C1 segment of cervical spinal cord (tissue), 14 donors: ENCODE measurements around the gene RTP5.
"Not testable (repeated sequence)": the region's sequence is repeated elsewhere in the genome, so short reads cannot be mapped to it uniquely, and the experiment has no call there.

Experiments
- DNase-seq, 14 donors: peaks; one replicate each; lab custom pipeline; 2025; lab: John Stamatoyannopoulos, UW

RTP5 gene

GRCh38 chr2:241870611-241871537 lies 1.3 kb downstream of the RTP5 start:
- DNase-seq = no peak

- DNase-seq = no peak
Observed at GRCh38 chr2:241871538-241872312, 2.2 kb downstream of the RTP5 start.

- no peak for DNase-seq
Observed at GRCh38 chr2:241872313-241872642, 2.7 kb downstream of the RTP5 start.

DNA sequence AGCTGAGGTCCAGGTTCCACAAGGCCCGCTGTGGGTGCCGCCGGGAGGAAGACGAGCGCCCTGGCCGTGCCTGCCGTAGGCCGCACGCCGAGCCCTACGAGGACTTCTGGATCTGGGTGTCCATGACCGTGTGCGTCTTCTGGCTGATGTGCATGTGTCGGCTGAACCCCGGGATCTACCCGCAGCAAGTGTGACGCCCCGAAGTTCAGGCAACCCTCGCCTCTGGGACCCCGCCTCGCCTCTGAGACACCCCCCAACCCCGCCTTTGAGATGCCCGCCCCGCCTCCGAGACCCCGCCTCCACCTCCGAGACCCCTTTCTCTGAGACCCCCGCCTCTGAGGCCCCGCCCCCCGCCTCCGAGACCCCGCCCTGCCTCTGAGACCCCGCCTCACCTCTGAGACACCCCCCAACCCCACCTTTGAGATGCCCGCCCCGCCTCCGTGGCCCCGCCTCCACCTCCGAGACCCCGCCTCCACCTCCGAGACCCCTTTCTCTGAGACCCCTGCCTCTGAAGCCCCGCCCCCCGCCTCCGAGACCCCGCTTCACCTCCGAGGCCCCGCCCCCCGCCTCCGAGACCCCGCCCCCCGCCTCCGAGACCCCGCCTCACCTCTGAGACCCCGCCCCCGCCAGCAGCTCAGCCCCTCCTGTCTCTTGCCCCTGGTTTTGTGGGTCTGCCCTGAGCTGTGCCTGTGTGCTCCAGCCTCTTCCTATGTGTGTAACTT lies 3.7 kb downstream of the RTP5 start:
- no peak for DNase-seq

- no peak for DNase-seq
Observed at GRCh38 chr2:241873803-241874110, 4.2 kb downstream of the RTP5 start.

DNA sequence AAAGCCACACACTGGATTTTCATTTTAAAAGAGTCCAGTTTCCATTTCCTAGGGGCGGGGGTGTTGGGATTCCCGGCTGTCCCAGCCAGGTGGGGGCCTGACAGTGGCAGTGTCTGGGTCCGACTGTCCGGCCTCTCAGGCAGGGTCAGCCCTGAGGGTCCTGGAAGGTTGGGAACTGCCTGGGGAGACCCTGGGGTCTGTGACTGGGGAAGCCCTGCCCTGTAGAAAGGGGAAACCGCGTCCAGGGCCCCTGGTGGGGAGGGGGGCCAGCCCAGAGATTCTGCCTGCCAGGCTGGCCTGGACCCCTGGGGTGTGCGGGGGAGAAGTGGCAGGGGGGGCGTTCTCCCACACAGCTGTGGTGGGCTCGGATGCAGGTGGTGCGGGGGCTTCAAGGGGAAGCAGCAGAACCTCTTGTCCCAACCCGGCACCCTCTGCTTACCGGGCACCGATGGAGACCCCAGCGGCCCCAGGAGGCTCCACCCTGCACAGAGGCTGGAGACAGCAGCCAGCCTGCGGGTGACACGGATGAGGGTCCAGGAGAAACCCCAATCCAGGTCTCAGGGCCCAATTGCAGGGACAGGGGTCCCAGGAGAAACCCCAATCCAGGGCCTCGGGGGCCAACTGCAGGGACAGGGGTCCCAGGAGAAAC lies 4.9 kb downstream of the RTP5 start:
- DNase-seq = no peak

DNA sequence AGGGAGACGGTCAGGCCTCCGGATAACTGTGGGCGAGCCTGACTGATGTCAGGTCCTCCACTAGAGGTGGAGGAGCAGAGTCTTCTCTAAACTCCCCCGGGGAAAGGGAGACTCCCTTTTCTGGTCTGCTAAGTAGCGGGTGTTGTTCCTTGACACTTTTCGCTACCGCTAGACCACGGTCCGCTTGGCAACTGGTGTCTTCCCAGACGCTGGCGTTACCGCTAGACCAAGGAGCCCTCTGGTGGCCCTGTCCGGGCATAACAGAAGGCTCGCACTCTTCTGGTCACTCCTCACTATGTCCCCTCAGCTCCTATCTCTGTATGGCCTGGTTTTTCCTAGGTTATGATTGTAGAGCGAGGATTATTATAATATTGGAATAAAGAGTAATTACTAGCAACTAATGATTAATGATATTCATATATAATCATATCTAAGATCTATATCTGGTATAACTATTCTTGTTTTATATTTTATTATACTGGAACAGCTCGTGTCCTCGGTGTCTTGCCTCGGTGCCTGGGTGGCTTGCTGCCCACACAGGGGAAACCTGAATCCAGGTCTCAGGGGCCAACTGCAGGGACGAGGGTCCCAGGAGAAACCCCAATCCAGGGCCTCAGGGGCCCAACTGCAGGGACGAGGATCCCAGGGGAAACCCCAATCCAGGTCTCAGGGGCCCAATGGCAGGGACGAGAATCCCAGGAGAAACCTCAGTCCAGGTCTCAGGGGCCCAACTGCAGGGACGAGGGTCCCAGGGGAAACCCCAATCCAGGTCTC lies 6.4 kb downstream of the RTP5 start:
- DNase-seq = not testable (repeated sequence)

DNA sequence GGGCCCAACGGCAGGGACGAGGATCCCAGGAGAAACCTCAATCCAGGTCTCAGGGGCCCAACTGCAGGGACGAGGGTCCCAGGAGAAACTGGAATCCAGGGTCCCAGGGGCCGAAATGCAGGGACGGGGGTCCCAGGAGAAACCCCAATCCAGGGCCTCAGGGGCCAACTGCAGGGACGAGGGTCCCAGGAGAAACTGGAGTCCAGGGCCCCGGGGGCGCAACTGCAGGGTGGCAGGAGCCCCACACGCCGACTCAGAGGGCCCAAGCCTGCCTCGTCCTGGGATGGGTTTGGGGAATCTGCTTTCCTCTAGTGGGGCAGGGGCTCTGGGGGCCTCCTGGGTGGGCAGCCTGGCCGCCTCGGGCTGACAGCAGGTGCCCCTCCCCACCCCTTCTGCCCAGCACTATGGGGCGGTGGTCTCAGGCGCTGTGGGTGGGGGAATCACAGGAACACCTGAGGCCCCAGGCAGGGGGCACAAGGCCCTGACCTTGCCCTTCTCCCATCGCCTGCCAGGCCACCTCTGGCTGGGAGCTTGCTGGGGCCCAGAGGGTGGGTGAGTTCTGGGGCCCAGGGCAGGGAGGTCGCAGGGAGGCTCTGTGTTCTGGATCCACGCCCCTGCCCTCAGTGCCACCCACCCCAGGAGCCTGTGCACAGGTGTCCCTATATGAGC lies 7.1 kb downstream of the RTP5 start:
- DNase-seq = no peak

DNA sequence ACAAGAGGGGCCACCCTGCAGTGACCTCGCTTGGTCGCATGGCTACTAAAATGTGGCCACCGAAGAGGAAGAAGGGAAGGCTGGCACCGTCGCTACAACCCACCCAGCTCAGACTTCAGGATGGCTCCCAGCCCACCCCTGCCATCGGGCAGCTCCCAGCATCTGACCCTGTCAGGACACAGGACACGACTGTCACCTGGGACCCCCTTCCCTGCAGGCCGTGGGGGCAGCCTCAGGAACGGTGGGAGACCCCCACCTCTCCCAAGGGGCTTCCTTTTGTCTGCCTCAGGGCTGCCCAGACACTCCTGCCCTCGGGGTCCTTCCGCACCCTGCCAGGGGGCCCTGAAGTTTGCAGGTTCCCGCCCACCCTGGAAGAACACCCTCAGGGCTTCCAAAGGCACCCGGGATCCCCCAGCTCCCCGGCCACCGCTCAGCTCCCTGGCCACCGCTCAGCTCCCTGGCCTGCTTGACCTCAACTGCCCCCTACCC lies 7.7 kb downstream of the RTP5 start:
- DNase-seq = no peak

DNA sequence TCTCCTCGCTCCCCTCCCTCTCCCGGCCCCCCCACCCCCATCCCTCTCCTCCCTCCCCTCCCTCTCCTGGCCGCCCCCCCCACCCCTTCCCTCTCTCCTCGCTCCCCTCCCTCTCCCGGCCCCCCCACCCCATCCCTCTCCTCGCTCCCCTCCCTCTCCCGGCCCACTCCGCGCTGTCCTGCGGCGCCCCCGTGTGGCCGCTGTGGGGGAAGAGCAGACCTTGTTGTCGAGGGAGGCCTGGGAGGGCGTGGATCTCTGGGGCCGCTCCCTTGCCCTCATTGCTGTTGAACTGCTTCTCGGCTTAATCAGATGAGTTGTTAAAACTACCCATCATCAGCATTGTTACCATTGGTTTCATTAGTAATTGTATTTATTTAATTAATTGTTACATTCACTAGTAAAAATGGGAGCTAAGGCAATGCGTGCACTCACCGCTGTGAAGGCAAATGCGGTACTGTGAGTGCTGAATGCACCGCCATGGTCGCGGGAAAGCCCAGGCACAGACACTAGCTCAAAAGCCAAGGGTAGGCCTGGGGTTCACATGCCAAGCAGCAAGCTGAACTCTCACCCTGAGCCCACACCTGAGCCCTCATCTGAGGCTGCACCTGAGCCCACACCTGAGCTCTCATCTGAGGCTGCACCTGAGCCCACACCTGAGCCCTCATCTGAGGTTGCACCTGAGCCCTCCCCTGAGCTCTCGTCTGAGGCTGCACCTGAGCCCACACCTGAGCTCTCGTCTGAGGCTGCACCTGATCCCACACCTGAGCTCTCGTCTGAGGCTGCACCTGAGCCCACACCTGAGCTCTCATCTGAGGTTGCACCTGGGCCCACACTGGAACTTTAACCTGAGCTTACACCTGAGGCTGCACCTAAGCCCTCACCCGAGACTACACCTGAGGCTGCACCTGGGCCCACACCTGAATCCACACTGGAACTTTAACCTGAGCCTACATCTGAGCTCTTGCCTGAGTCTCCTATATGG lies 8.8 kb downstream of the RTP5 start:
- DNase-seq = peak in 9 of 14 donors; percentile 14 to 72 (median 26)

DNA sequence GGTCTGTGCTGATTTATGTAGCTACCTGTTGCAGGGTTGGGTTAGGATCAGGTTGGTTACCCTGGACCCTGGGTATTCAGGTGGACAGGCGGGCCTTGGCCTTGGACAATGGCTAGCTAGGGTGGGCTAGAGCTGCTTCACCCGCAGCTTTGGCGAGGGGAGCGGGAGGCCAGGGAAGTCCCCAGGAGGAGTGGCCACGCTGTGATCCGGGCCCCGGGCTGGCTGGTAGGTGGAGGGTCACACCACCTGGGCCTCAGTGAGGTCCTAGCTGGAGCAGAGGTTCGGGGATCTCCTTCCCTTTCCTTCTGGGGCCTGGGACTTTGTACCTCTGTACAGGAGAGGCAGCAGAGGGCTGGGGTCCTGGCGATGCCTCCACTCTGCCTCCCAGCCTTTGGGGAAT lies 9.8 kb downstream of the RTP5 start:
- DNase-seq = no peak

- DNase-seq = no peak
Observed at GRCh38 chr2:241880311-241881073, 11.0 kb downstream of the RTP5 start.

DNA sequence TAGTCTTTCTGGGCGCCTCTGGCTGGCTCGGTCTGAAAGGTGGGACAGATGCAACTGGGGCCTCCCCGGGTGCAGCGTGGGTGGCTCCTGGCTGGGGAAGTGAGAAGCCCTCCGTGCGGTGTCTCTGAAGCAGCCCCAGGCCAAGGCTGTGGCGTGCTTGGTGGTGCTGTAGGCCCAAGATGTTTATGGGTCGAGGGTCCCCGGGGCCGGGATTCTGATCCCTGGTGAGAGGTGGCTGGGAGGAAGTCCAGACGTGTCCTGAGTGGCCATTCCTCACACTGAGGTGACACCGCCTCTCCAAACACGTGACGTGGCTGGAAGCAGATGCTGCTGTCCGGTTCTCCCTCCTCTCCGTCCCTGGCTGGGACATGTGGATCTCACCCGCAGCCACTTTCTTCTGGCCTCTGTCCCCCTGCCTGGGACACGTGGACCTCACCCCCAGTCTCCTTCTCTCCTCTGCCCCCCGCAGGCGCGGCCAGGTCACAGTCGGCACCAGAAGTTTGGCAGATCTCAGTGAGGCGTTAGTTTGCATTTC lies 12.6 kb downstream of the RTP5 start:
- peak in 4 of 14 donors; percentile 47 to 68 (median 58) for DNase-seq

GRCh38 chr2:241884951-241885290 lies 15.4 kb downstream of the RTP5 start:
- no peak for DNase-seq

DNA sequence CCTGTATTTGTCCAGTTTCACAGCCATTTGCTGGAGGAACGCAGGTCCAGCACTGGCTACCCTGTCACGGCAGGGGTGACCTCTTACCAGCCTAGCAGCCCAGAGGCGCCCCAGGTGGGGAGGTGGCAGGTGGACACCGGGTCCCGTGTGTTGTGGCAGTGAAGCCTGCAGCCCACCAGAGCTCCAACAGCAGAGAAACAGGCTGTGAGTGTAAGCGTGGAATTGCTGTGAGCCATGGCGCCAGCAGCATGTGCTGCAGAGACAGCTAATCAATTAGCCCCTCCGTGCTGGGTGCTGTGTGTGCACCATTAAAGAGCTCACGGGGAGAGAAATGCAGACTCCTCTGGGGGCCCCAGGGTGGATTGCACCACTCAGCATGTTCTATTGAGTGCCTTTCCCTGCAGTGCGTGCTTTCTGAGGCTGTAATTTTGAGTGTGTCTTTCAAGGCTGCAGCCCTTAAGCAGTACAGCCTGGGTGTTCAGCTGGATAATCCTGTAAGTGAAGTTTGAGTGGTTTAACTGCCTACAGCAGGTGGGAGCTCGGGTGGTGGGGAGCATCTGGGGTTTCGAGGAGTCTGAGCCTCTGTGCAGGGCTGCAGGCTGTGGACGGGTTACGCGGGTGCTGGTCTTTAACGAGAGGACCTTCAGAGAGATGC lies 15.9 kb downstream of the RTP5 start:
- no peak for DNase-seq

- DNase-seq = no peak
Observed at GRCh38 chr2:241885946-241886643, 16.6 kb downstream of the RTP5 start.

DNA sequence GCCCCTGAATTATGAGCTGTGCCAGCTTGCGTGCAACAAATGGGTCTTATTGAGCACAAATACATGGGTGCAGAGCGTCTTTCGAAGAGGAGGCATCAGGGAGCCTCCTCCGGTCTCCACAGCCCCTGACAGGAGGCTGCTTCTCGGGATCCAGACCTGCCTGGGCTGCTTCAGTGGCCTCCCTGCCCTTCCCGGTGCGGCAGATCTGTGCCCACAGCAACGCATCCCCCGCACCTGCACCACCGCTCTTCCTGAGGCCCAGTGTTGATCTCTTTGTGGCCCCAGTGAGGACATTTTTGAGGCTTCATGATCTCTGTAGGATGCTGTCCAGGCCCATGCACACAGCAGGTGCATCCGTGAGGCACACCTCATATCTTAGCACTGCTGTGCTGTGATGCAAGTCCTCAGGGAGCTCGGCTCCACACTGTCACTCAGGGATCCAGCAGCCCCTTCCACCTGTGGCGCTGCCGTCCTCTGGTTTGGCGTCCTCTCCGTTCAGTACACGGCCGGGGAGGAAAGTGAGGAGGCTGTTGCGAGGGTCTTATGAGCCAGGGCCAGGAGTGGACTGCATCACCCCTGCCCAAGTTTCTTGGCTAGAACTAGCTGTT lies 17.4 kb downstream of the RTP5 start:
- DNase-seq = no peak
